ENCODE data around the gene CADM4.

The CADM4 gene

GRCh38 chr19:43662487-43662886 lies 22.8 kb upstream of the CADM4 start:
- no peaks in the 10 kb centered on the region for H4K20me1 ChIP-seq (ENCODE audit: control insufficient read depth, insufficient read depth, low read depth, low read length)
- no peaks in the 10 kb centered on the region for H3K36me3 ChIP-seq (ENCODE audit: control insufficient read depth, low read length)

GRCh38 chr19:43660971-43661360 lies 21.3 kb upstream of the CADM4 start:
- Histone ChIP-seq H3K4me3 (ENCODE audit: low read length) (no peak overlapping the region), H3K27ac (ENCODE audit: low read depth, low read length) (no peak overlapping the region), H3K4me2 (ENCODE audit: low read length) (no peak overlapping the region), H3K27me3 (ENCODE audit: control insufficient read depth, low read length) (peaks cover 3% of the 10 kb centered on the region; the same call in 1 of the 2 replicates), H3K9me2 (replicated peaks; ENCODE audit: control insufficient read depth, low read length) (no peaks in the 10 kb centered on the region), H3F3A (ENCODE audit: control insufficient read depth, insufficient read depth) (no peaks in the 10 kb centered on the region), H3K9me3 (ENCODE audit: control insufficient read depth, insufficient read depth, low read length) (no peaks in the 10 kb centered on the region), H3K4me1 (ENCODE audit: control insufficient read depth, low read length) (peaks cover 7% of the 10 kb centered on the region), H3K36me3 (ENCODE audit: control insufficient read depth, low read length) (no peaks in the 10 kb centered on the region), H3K79me2 (ENCODE audit: control insufficient read depth, low read length) (no peaks in the 10 kb centered on the region), H4K20me1 (ENCODE audit: control insufficient read depth, insufficient read depth, low read depth, low read length) (no peaks in the 10 kb centered on the region)
- TF ChIP-seq CTCF (IDR thresholded peaks at IDR 0.05; ENCODE audit: low read depth, low read length, poor library complexity, severe bottlenecking) (no peak), EZH2phosphoT487 (IDR thresholded peaks at IDR 0.05; ENCODE audit: borderline replicate concordance, low read length) (no peak)

More at GRCh38 chr19:43662487-43662886, 22.8 kb upstream of the CADM4 start:
- H3K4me3 ChIP-seq (ENCODE audit: low read length) = no peak overlapping the region
- no peaks in the 10 kb centered on the region for H3K9me2 ChIP-seq (replicated peaks; ENCODE audit: control insufficient read depth, low read length)
- no peaks in the 10 kb centered on the region for H3F3A ChIP-seq (ENCODE audit: control insufficient read depth, insufficient read depth)
- no peak overlapping the region for H3K4me2 ChIP-seq (ENCODE audit: low read length)
- no peak for TF ChIP-seq EZH2phosphoT487 (IDR thresholded peaks at IDR 0.05; ENCODE audit: borderline replicate concordance, low read length)
- TF ChIP-seq CTCF (IDR thresholded peaks at IDR 0.05; ENCODE audit: low read depth, low read length, poor library complexity, severe bottlenecking) = peak; percentile 22
- H3K27ac ChIP-seq (ENCODE audit: low read depth, low read length) = no peak overlapping the region
- H3K9me3 ChIP-seq (ENCODE audit: control insufficient read depth, insufficient read depth, low read length) = no peaks in the 10 kb centered on the region
- peaks cover 3% of the 10 kb centered on the region; the same call in 1 of the 2 replicates for H3K27me3 ChIP-seq (ENCODE audit: control insufficient read depth, low read length)
- H3K79me2 ChIP-seq (ENCODE audit: control insufficient read depth, low read length) = no peaks in the 10 kb centered on the region
- H3K4me1 ChIP-seq (ENCODE audit: control insufficient read depth, low read length) = peaks cover 7% of the 10 kb centered on the region

GRCh38 chr19:43660301-43660970 lies 20.8 kb upstream of the CADM4 start:
- Histone ChIP-seq H3K4me3 (ENCODE audit: low read length) (no peak overlapping the region), H3K4me1 (ENCODE audit: control insufficient read depth, low read length) (peaks cover 7% of the 10 kb centered on the region), H3K9me3 (ENCODE audit: control insufficient read depth, insufficient read depth, low read length) (no peaks in the 10 kb centered on the region), H4K20me1 (ENCODE audit: control insufficient read depth, insufficient read depth, low read depth, low read length) (no peaks in the 10 kb centered on the region), H3K79me2 (ENCODE audit: control insufficient read depth, low read length) (no peaks in the 10 kb centered on the region), H3K27me3 (ENCODE audit: control insufficient read depth, low read length) (peaks cover 3% of the 10 kb centered on the region; the same call in 1 of the 2 replicates), H3K4me2 (ENCODE audit: low read length) (no peak overlapping the region), H3K27ac (ENCODE audit: low read depth, low read length) (no peak overlapping the region), H3K9me2 (replicated peaks; ENCODE audit: control insufficient read depth, low read length) (no peaks in the 10 kb centered on the region), H3K36me3 (ENCODE audit: control insufficient read depth, low read length) (no peaks in the 10 kb centered on the region), H3F3A (ENCODE audit: control insufficient read depth, insufficient read depth) (no peaks in the 10 kb centered on the region)
- TF ChIP-seq CTCF (IDR thresholded peaks at IDR 0.05; ENCODE audit: low read depth, low read length, poor library complexity, severe bottlenecking) (no peak), EZH2phosphoT487 (IDR thresholded peaks at IDR 0.05; ENCODE audit: borderline replicate concordance, low read length) (no peak)
